Endothelial cell (in vitro differentiated cells): ENCODE measurements around the gene USE1. TPM values are rescaled to one million over a fixed set of nuclear protein-coding genes. Genes with fewer than 3 reads are reported as not detected.
A peak's percentile ranks its signal among the peaks of the same experiment; 100 is the strongest.

ENCODE experiments used
- DNase-seq: peaks from one replicate; pipeline ENCODE4 v3.0.0; 2021; ENCODE audit warnings: low spot score
- H3K27ac Mint-ChIP-seq: one replicate; pipeline ENCODE4 v1.8.0; 2021; ENCODE audit warnings: mixed read lengths, inconsistent platforms; ENCODE audit not compliant: unreplicated experiment
- H3K27me3 Mint-ChIP-seq: one replicate; pipeline ENCODE4 v1.8.0; 2021; ENCODE audit warnings: mild to moderate bottlenecking, moderate library complexity, mixed read lengths, inconsistent platforms; ENCODE audit not compliant: unreplicated experiment
- H3K36me3 Mint-ChIP-seq: one replicate; pipeline ENCODE4 v1.8.0; 2021; ENCODE audit warnings: mild to moderate bottlenecking, low read depth, mixed read lengths, inconsistent platforms; ENCODE audit not compliant: unreplicated experiment
- H3K4me1 Mint-ChIP-seq: one replicate; pipeline ENCODE4 v1.8.0; 2021; ENCODE audit warnings: mild to moderate bottlenecking, mixed read lengths, inconsistent platforms; ENCODE audit not compliant: unreplicated experiment
- H3K4me3 Mint-ChIP-seq: one replicate; pipeline ENCODE4 v1.8.0; 2021; ENCODE audit warnings: mild to moderate bottlenecking, mixed read lengths, inconsistent platforms; ENCODE audit not compliant: unreplicated experiment
- H3K9me3 Mint-ChIP-seq: one replicate; pipeline ENCODE4 v1.8.0; 2021; ENCODE audit warnings: mixed read lengths, inconsistent platforms; ENCODE audit not compliant: unreplicated experiment
- long read RNA-seq: library from polyadenylated mRNA; unstranded; transcript quantifications from one replicate; pipeline ENCODE4 v2.0.0, GENCODE V29; 2020; ENCODE audit not compliant: unreplicated experiment
- total RNA-seq: library from RNA; stranded (reverse); fragmentation: NEBNext Ultra II Directional; extraction: Animal tissue kit (Norgen Biotek cat#: 25700); gene quantifications from one replicate; pipeline ENCODE4 v1.2.1, GENCODE V29; 2021; ENCODE audit not compliant: unreplicated experiment
- TF ChIP-seq, protein P1 (sequence below): fragments of 200-600 bp; sonication (generic); IDR thresholded peaks from one replicate; pipeline ENCODE4 v1.5.0; 2021; ENCODE audit warnings: antibody characterized with exemption; ENCODE audit not compliant: unreplicated experiment

USE1 gene, protein sequence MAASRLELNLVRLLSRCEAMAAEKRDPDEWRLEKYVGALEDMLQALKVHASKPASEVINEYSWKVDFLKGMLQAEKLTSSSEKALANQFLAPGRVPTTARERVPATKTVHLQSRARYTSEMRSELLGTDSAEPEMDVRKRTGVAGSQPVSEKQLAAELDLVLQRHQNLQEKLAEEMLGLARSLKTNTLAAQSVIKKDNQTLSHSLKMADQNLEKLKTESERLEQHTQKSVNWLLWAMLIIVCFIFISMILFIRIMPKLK
- total RNA-seq, result 13.0 TPM
- long read RNA-seq, partial matches to known transcripts, result 1 of 1 reads
- long read RNA-seq, other reads (novel, unspliced or antisense), result 0 of 1 reads

DNA sequence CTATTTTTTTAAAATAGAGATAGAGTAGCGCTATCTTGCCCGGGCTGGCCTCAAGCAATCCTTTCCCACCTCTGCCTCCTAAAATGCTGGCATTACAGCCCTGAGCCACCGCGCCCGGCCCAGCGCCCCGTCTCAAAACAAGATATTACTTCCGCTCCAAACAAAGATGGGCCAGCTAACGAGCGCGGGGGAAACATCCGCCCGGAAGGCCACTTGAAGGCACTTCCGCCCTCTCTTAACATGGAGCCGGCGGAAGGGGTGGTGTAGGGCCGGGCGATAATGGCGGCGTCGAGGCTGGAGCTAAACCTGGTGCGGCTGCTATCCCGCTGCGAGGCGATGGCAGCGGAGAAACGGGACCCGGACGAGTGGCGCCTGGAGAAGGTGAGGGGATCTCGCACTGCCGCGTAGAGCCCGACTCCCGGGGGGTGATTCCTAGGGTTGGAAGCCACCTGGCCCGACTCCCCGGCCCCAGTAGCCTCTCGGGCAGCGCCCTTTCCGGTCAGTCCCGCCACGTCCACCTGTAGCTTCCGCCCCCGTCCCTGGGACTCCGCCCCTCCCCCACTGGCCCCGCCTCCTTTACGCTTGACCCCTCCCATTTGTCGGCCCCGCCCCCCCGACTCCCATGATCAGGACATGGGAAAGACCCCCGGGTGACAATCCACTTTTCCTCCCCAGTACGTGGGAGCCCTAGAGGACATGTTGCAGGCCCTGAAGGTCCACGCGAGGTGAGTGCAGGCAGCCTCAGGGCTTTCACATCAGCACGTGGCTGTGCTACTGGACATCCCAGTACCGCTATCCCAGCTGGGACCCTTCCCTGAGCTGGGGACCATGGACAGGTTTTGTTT, at the start of gene USE1:
USE1 (plus strand) TSS at position 231 of the 845 bp plus-strand sequence; CDS start at position 280, 49 bp downstream.
- Mint-ChIP-seq H3K4me1 (peaks cover 6% of the 10 kb centered on the region), H3K36me3 (peaks cover 25% of the 10 kb centered on the region), H3K27me3 (peaks cover 11% of the 10 kb centered on the region), H3K27ac (peak within 1 kb of the TSS; percentile 95), H3K4me3 (peak within 1 kb of the TSS; percentile 87), H3K9me3 (no peaks in the 10 kb centered on the region)
- TF ChIP-seq, protein P1, sequence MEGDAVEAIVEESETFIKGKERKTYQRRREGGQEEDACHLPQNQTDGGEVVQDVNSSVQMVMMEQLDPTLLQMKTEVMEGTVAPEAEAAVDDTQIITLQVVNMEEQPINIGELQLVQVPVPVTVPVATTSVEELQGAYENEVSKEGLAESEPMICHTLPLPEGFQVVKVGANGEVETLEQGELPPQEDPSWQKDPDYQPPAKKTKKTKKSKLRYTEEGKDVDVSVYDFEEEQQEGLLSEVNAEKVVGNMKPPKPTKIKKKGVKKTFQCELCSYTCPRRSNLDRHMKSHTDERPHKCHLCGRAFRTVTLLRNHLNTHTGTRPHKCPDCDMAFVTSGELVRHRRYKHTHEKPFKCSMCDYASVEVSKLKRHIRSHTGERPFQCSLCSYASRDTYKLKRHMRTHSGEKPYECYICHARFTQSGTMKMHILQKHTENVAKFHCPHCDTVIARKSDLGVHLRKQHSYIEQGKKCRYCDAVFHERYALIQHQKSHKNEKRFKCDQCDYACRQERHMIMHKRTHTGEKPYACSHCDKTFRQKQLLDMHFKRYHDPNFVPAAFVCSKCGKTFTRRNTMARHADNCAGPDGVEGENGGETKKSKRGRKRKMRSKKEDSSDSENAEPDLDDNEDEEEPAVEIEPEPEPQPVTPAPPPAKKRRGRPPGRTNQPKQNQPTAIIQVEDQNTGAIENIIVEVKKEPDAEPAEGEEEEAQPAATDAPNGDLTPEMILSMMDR, result no peak
- DNase-seq, result peak; percentile 72

DNA sequence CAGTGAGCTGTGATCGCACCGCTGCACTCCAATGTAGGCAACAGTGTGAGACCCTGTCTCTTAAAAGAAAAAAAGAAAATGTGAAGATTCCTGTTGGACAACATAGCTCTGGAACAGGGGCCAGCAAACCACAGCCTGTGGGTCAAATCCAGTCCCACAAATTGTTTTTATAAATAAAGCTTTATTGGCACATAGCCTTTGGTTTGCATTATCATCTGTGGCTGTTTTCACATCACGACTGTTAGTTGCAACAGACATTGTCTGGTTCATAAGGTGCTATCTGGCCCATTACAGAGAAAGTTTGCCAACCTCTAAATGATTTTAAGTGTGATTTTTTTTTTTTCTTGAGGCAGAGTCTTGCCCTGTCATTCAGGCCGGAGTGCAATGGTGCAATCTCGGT, 49.4 kb upstream of the USE1 start:
- H3K9me3 Mint-ChIP-seq, result no peaks in the 10 kb centered on the region
- peaks cover 1% of the 10 kb centered on the region for H3K27me3 Mint-ChIP-seq
- TF ChIP-seq, protein P1, result no peak
- H3K4me3 Mint-ChIP-seq, result no peak overlapping the region
- H3K36me3 Mint-ChIP-seq, result peaks cover 36% of the 10 kb centered on the region
- H3K4me1 Mint-ChIP-seq, result no peaks in the 10 kb centered on the region
- H3K27ac Mint-ChIP-seq, result no peak overlapping the region
- no peak for DNase-seq

DNA sequence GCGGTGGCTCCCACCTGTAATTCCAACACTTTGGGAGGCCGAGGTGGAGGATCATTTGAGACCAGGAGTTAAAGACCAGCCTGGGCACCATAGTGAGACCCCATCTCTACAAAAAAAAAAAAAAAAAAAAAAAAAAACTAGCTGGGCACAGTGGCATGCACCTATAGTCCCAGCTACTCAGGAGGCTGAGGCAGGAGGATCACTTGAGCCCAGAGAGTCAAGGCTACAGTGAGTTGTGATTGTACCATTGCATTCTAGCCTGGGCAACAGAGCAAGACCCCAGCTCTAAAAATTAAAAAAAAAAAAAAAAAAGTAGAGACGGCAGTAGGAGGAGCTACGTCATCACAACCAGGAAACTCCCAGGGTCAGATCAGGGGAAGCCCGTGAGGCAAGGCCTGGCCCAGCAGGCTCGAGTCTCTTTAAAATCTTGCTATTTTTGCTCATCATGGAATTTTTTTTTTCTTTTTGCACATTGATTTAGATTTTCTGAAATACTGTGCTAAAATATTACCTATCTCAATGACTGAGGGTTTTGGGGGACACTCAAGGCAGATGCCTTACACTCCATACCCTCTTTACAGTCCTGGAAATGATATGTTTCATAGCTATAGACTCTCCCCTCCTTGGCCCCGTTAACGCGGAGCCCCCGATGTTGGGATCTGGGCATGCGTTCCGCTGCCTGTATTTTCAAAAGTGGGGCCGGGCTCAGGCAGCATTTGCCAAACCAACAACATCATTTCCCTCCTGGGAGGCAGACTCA, 44.4 kb upstream of the USE1 start:
- Mint-ChIP-seq H3K27ac (no peak overlapping the region), H3K9me3 (no peaks in the 10 kb centered on the region), H3K4me3 (no peak overlapping the region), H3K27me3 (peaks cover 3% of the 10 kb centered on the region), H3K36me3 (peaks cover 17% of the 10 kb centered on the region), H3K4me1 (no peaks in the 10 kb centered on the region)
- no peak for DNase-seq
- TF ChIP-seq, protein P1, result no peak

DNA sequence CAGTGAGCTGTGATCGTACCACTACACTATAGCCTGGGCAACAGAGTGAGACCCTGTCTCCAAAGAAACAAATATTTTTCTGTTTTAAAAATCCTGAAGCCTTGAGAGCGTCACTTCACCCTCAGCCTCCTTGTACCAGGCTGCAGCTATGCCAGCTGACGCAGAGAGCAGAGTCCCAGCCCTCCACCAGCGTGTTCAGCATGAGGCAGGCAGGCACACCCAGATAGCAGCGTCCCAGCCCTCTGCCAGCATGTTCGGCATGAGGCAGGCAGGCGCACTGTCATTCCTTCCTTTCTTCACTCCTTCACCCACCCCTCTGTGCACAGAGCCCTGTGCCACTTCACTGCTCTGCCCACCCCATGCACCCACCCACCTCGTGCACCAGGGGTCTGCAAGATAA, 43.3 kb upstream of the USE1 start:
- Mint-ChIP-seq H3K36me3 (peaks cover 21% of the 10 kb centered on the region), H3K4me3 (no peak overlapping the region), H3K27ac (no peak overlapping the region), H3K9me3 (no peaks in the 10 kb centered on the region), H3K4me1 (no peaks in the 10 kb centered on the region), H3K27me3 (peaks cover 3% of the 10 kb centered on the region)
- no peak for DNase-seq
- TF ChIP-seq, protein P1, result no peak
